MCF 10A (cell line): ENCODE measurements around the gene ACYP2. TPM values are rescaled to one million over a fixed set of nuclear protein-coding genes. Genes with fewer than 3 reads are reported as not detected.
A peak's percentile ranks its signal among the peaks of the same experiment; 100 is the strongest.

Experiments
- BruUV-seq: library from RNA; stranded (reverse); fragments of 400-500 nt; replicated peaks from 2 replicates; lab custom pipeline; 2021; lab: Mats Ljungman, UMichigan
- CTCF ChIA-PET: fragments of 300-600 bp; sonication (Branson Sonifier 250); formaldehyde crosslinking; extraction: SDS; loops from one replicate; lab custom pipeline; 2021; ENCODE audit warnings: antibody characterized with exemption, inconsistent platforms; lab: Yijun Ruan, JAX
- POLR2A ChIA-PET: fragments of 300-600, 350-650 bp; sonication (Branson Sonifier 250); formaldehyde crosslinking; extraction: SDS; loops from one replicate; lab custom pipeline; 2020; ENCODE audit warnings: antibody characterized with exemption, inconsistent platforms; lab: Yijun Ruan, JAX
- DNase-seq: peaks from one replicate; pipeline ENCODE4 v3.0.0-alpha.2; 2018; ENCODE audit not compliant: unreplicated experiment
- H3K27ac Mint-ChIP-seq: one replicate; pipeline ENCODE4 v1.8.0; 2022; ENCODE audit warnings: mild to moderate bottlenecking, low read depth, mixed read lengths; ENCODE audit not compliant: unreplicated experiment
- H3K27me3 Mint-ChIP-seq: one replicate; pipeline ENCODE4 v1.8.0; 2022; ENCODE audit warnings: mixed read lengths; ENCODE audit not compliant: insufficient read depth, unreplicated experiment
- H3K36me3 Mint-ChIP-seq: one replicate; pipeline ENCODE4 v1.8.0; 2022; ENCODE audit warnings: mild to moderate bottlenecking, moderate library complexity, mixed read lengths; ENCODE audit not compliant: insufficient read depth, unreplicated experiment
- H3K4me1 Mint-ChIP-seq: one replicate; pipeline ENCODE4 v1.8.0; 2022; ENCODE audit warnings: mixed read lengths; ENCODE audit not compliant: insufficient read depth, unreplicated experiment
- H3K4me3 Mint-ChIP-seq: one replicate; pipeline ENCODE4 v1.8.0; 2022; ENCODE audit warnings: mild to moderate bottlenecking, moderate library complexity, mixed read lengths; ENCODE audit not compliant: unreplicated experiment
- H3K9me3 Mint-ChIP-seq: one replicate; pipeline ENCODE4 v1.8.0; 2022; ENCODE audit warnings: mixed read lengths; ENCODE audit not compliant: unreplicated experiment
- CTCF ChIP-seq: fragments of 200-600 bp; IDR thresholded peaks from one replicate; pipeline ENCODE4 v1.8.0; 2022; ENCODE audit warnings: antibody characterized with exemption, mild to moderate bottlenecking; ENCODE audit not compliant: unreplicated experiment
- intact Hi-C: fragments of 100-400 bp; cut with micrococcal nuclease; formaldehyde crosslinking; loops from 2 replicates; pipeline ENCODE4 v1.14.1; 2022
- total RNA-seq: library from RNA; stranded (reverse); gene quantifications from 2 replicates; pipeline ENCODE4 v1.2.3, GENCODE V29; 2022

ACYP2 gene
- total RNA-seq, 1 experiment from 2014 or later = 14.3 TPM

- Mint-ChIP-seq H3K4me3 (peak overlapping the region; percentile 94), H3K27ac (no peak overlapping the region), H3K4me1 (peaks cover 13% of the 10 kb centered on the region), H3K27me3 (no peaks in the 10 kb centered on the region), H3K9me3 (no peaks in the 10 kb centered on the region), H3K36me3 (no peaks in the 10 kb centered on the region)
- no peak for TF ChIP-seq CTCF
- DNase-seq = no peak
- intact Hi-C loops = loop anchor here (10.0 kb wide), 1 partner anchor 215 kb away; the partner anchor contains the start of gene ACYP2
- ChIA-PET POLR2A (interaction anchor here (0.5 to 1.9 kb wide), 8 partner anchors 12 to 399 kb away, joined by 3 to 13 read pairs (median 3); partner anchors contain the start of gene ACYP2), CTCF (interaction anchor here (0.7 to 0.8 kb wide), 2 partner anchors 12 to 125 kb away, joined by 3 read pairs; no protein-coding TSS in a partner anchor)
- BruUV-seq = no TSS peak
These were observed 214.2 kb downstream of the ACYP2 start for GRCh38 chr2:54329482-54330161.

- DNase-seq = peak; percentile 97
- peak overlapping the region; percentile 94 for H3K4me3 Mint-ChIP-seq
- TF ChIP-seq CTCF = no peak
- POLR2A ChIA-PET = interaction anchor here (0.5 to 1.9 kb wide), 8 partner anchors 12 to 398 kb away, joined by 3 to 13 read pairs (median 3); partner anchors contain the start of gene ACYP2
- H3K36me3 Mint-ChIP-seq = no peaks in the 10 kb centered on the region
- no TSS peak for BruUV-seq
- no peaks in the 10 kb centered on the region for H3K9me3 Mint-ChIP-seq
- peaks cover 13% of the 10 kb centered on the region for H3K4me1 Mint-ChIP-seq
- H3K27ac Mint-ChIP-seq = peak overlapping the region; percentile 89
- CTCF ChIA-PET = interaction anchor here (0.5 to 0.9 kb wide), 2 partner anchors 20 to 78 kb away, joined by 3 to 4 read pairs; no protein-coding TSS in a partner anchor
- intact Hi-C loops = loop anchor here (10.0 kb wide), 1 partner anchor 216 kb away; the partner anchor contains the start of gene ACYP2
- H3K27me3 Mint-ChIP-seq = no peaks in the 10 kb centered on the region
These were observed 214.9 kb downstream of the ACYP2 start for GRCh38 chr2:54330162-54330925.

GRCh38 chr2:54330926-54331835 is 215.8 kb downstream of the ACYP2 start:
- intact Hi-C loops = loop anchor here (10.0 kb wide), 1 partner anchor 216 kb away; the partner anchor contains the start of gene ACYP2
- no peak for DNase-seq
- CTCF ChIA-PET = interaction anchor here (0.6 to 0.9 kb wide), 2 partner anchors 30 to 77 kb away, joined by 3 read pairs; no protein-coding TSS in a partner anchor
- POLR2A ChIA-PET = interaction anchor here (0.8 to 1.9 kb wide), 6 partner anchors 13 to 216 kb away, joined by 3 to 13 read pairs (median 4); partner anchors contain the start of gene ACYP2
- TSS peak; percentile 12 for BruUV-seq
- Mint-ChIP-seq H3K27ac (peak overlapping the region; percentile 89), H3K27me3 (no peaks in the 10 kb centered on the region), H3K4me3 (peak overlapping the region; percentile 94), H3K4me1 (peaks cover 13% of the 10 kb centered on the region), H3K36me3 (no peaks in the 10 kb centered on the region), H3K9me3 (no peaks in the 10 kb centered on the region)
- no peak for TF ChIP-seq CTCF
